Measurements from ENCODE around the gene FTSJ3.

GRCh38 chr17:63824362-63824761 lies 3.1 kb downstream of the FTSJ3 start:
- no peak for TF ChIP-seq CTCF (conservative IDR thresholded peaks at IDR 0.05)
- TF ChIP-seq EZH2 (IDR thresholded peaks at IDR 0.05; ENCODE audit: low read depth), result no peak

All from PC-9 (cell line).